Skeletal muscle cell (primary cell): ENCODE results near the gene RIC8B.
"Not testable (repeated sequence)": the region's sequence is repeated elsewhere in the genome, so short reads cannot be mapped to it uniquely, and the experiment has no call there.

Experiments used
- DNase-seq: peaks from one replicate; pipeline ENCODE4 v3.0.0-alpha.2; 2010; ENCODE audit warnings: low read depth
- H3K4me3 ChIP-seq: 2 replicates; pipeline ENCODE4 v1.5.1; 2011; ENCODE audit warnings: low read depth, mild to moderate bottlenecking, control low read depth, low read length, moderate library complexity

Gene RIC8B

GRCh38 chr12:106919910-106920544 is 145.5 kb downstream of the RIC8B start:
- DNase-seq, result no peak

DNA sequence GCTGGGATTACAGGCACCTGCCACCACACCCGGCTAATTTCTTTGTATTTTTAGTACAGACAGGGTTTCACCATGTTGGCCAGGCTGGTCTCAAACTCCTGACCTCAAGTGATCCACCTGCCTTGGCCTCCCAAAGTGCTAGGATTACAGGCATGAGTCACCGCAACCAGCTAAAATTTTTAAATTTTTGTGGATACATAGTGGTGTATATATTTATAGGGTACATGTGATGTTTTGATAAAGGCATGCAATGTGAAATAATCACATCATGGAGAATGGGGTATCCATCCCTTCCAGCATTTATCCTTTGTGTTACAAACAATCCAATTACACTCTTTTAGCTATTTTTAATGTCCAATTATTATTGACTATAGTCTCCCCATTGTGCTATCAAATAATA is 147.5 kb downstream of the RIC8B start:
- not testable (repeated sequence) for DNase-seq

More at GRCh38 chr12:106919910-106920544, 145.5 kb downstream of the RIC8B start:
- H3K4me3 ChIP-seq, result no peak overlapping the region

DNA sequence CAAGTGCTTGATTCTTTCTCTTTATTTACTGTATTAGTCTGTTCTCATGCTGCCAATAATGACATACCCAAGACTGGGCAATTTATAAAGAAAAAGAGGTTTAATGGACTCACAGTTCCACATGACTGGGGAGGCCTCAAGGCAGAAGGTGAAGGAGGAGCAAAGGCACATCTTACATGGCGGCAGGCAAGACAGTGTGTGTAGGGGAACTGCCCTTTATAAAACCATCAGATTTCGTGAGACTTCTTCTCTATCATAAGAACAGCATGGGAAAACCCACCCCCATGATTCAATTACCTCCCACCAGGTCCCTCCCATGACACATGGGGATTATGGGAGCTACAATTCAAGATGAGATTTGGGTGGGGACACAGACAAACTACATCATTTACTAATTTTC is 149.1 kb downstream of the RIC8B start:
- not testable (repeated sequence) for H3K4me3 ChIP-seq, DNase-seq

More for the DNA sequence above, 147.5 kb downstream of the RIC8B start:
- H3K4me3 ChIP-seq, result not testable (repeated sequence)

DNA sequence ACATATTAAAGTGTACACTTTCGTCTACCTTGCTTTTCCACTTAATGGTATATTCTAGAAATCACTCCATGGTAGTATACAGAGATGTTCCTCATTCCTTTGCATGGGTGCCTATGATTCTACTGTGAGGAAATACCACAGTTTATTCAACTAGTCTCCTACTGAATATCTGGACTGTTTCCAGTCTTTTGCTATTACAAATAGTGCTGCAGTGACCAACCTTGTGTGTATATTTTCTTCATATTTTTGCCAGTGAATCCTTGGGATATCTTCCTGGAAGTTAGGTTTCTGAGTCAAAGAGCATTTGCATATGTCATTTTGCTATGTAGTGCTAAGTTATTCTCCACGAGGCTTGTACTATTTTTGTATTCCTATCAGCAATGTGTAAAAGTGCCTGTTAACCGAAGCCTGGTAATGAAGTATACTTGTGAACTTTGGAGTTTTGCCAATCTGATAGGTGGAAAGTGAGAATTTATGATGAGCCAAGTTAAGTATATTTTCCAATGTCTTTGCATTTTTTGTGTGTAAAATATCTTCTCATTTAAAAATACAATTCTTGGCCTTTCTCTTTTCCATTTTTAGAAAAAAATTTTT is 149.9 kb downstream of the RIC8B start:
- DNase-seq, result no peak
- H3K4me3 ChIP-seq, result no peak overlapping the region

DNA sequence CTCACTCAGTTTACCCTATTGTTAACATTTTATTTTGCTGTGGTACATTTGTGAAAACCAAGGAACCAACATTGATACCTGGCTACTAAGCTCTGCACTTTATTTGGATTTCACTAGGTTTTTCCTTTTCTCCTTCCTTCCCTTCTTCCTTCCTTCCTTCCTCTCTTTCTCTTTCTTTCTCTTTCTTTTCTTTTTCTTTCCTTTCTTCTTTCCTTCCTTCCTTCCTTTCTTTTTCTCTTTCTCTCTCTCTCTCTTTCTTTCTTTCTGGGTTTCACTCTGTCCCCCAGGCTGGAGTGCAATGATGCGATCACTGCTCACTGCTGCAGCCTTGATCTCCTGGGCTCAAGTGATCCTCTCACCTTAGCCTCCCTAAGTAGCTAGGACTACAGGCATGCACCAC is 152.2 kb downstream of the RIC8B start:
- no peak overlapping the region for H3K4me3 ChIP-seq
- DNase-seq, result no peak

- DNase-seq, result no peak
Measured at GRCh38 chr12:106934277-106934676, 159.8 kb downstream of the RIC8B start.

More at GRCh38 chr12:106934277-106934676, 159.8 kb downstream of the RIC8B start:
- no peak overlapping the region for H3K4me3 ChIP-seq
